Activated naive CD8-positive, alpha-beta T cell treated with anti-CD3 and anti-CD28 coated beads, Interleukin-2, amount 50 U/mL, for 24 hours (primary cell): ENCODE data around the gene OPN1LW.
"Not testable (repeated sequence)": the region's sequence is repeated elsewhere in the genome, so short reads cannot be mapped to it uniquely, and the experiment has no call there.

ENCODE experiments used
- ATAC-seq: fragments of 150-1000 bp; cut with Tn5 transposase; one replicate; pipeline ENCODE4 v1.10.0; 2021
- DNase-seq: peaks from one replicate; pipeline ENCODE4 v3.0.0; 2021
- H3K27ac Mint-ChIP-seq: one replicate; pipeline ENCODE4 v1.8.0; 2021; ENCODE audit warnings: mild to moderate bottlenecking, mixed read lengths
- H3K27me3 Mint-ChIP-seq: one replicate; pipeline ENCODE4 v1.8.0; 2021; ENCODE audit warnings: mixed read lengths
- H3K36me3 Mint-ChIP-seq: one replicate; pipeline ENCODE4 v1.8.0; 2021; ENCODE audit warnings: low read depth, mixed read lengths
- H3K4me1 Mint-ChIP-seq: one replicate; pipeline ENCODE4 v1.8.0; 2021; ENCODE audit warnings: mixed read lengths
- H3K4me3 Mint-ChIP-seq: one replicate; pipeline ENCODE4 v1.8.0; 2021; ENCODE audit warnings: mild to moderate bottlenecking, moderate library complexity, mixed read lengths
- H3K9me3 Mint-ChIP-seq: one replicate; pipeline ENCODE4 v1.8.0; 2021; ENCODE audit warnings: mixed read lengths

The OPN1LW gene

DNA sequence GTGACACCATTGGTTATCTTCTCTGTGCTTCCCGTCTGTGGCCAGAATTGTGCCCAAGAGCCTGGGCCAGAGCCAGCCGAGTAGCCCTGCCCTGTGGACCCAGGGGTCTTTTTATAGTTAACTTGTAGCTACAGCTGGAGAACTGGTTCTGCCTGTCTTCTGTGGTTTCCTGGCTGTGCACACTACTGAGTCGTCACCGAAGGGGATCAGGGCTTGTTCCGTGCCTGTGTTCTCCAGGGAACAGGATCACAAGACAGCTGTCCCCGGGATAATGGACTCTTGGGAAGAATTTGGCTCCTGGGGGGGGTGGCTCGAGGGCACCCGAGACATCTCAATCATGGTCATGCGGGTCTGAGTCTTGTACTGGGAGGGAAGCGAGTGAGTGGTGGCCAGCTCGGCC, 22.1 kb upstream of the OPN1LW start:
- DNase-seq = no peak
- H3K4me1 Mint-ChIP-seq = peaks cover 16% of the 10 kb centered on the region
- H3K4me3 Mint-ChIP-seq = no peak overlapping the region

DNA sequence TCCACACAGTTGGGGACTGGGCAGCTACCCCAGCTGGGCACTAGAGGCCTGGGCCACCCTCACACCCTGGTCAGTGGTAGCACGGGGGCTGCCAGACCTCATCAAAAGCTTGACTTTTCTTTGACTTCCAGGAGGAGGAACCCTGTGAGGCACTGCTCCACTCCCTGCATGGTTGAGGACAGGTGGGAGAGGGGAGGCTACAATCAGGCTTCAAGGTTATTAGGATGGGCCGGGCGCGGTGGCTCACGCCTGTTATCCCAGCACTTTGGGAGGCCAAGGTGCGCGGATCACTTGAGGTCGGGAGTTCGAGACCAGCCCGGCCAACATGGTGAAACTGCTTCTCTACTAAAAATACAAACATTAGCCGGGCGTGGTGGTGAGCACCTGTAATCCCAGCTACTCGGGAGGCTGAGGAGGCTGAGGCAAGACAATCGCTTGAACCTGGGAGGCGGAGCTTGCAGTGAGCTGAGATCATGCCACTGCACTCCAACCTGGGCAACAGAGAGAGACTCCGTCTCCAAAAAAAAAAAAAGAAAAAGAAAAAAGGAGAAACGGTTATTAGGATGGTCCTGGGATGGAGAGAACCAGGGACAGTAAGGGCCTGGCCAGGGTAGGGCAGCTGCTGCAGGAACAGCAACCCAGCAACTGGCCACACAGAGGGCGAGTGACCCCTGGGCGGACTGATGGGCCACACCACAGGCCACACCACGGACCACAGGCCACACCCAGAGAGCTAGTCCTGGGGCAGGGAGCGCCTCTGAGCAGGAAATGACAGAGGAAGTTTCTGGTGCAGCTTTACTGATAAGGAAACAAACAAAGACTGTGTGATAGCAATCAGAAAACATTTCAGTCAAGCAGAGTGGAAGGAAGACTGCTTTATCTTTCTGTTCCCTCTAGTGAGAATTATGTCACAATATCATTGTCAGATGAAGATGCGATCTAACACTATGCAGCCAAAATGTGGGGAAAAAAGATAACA, 20.5 kb upstream of the OPN1LW start:
- H3K27me3 Mint-ChIP-seq = no peaks in the 10 kb centered on the region
- H3K4me1 Mint-ChIP-seq = peaks cover 16% of the 10 kb centered on the region
- ATAC-seq (peak; percentile 54), DNase-seq (peak; percentile 20)
- H3K27ac Mint-ChIP-seq = no peak overlapping the region
- no peaks in the 10 kb centered on the region for H3K36me3 Mint-ChIP-seq
- H3K4me3 Mint-ChIP-seq = no peak overlapping the region
- H3K9me3 Mint-ChIP-seq = no peaks in the 10 kb centered on the region

More for the DNA sequence above, 22.1 kb upstream of the OPN1LW start:
- no peak for ATAC-seq
- Mint-ChIP-seq H3K27ac (no peak overlapping the region), H3K36me3 (no peaks in the 10 kb centered on the region), H3K9me3 (no peaks in the 10 kb centered on the region), H3K27me3 (no peaks in the 10 kb centered on the region)

DNA sequence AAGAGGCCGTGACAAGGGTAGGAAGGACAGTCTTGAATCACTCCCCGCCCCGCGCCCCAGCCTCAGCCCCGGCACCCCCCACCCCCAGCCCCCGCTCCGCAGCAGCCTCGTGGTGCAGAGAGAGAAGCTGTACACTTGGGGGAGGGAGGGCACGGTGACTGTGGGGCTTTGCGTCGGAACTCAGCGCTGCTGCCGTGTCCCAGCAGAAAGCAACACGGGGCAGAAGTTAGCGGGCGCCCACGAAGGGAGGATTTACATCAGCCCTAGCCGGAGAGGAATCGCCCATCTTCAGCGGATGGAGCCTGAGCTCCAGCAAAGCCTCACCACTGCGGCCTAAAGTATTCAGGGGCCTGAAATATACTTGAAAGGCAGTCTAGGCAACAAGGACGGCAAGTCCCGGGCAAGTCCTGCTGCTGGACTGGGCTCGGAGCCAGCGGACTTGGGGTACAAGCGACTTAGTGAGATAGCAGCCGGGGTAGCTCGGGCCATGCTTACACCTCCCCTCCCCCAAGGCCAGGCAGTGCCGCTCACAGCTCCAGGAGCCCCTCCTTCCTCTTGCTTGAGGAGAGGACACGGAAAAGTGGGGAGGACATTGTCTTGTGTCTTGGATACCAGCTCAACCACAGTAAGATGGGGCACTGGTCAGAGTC, 18.5 kb upstream of the OPN1LW start:
- Mint-ChIP-seq H3K4me3 (no peak overlapping the region), H3K4me1 (peaks cover 16% of the 10 kb centered on the region), H3K9me3 (no peaks in the 10 kb centered on the region), H3K27ac (no peak overlapping the region), H3K27me3 (no peaks in the 10 kb centered on the region), H3K36me3 (no peaks in the 10 kb centered on the region)
- ATAC-seq (no peak), DNase-seq (no peak)

DNA sequence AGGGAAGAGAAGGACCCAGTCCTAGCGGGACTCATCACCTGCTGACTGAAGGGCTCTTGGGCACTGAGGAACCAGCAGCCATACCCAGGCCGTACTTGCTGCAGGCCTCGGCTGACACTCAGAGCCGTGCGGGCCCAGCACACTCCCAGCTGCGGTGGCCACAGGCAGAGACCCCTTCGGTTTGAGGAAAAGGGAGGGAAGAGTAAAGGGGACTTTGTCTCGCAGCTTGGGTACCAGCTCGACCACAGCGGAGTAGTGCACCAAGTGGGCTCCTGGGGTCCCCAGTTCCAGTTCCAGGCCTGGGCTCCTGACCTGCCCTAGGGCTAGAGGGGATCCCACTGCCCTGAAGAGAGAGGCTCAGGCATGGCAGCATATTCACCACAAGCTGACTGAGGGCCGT, 17.9 kb upstream of the OPN1LW start:
- Mint-ChIP-seq H3K4me3 (no peak overlapping the region), H3K4me1 (peaks cover 16% of the 10 kb centered on the region), H3K27ac (no peak overlapping the region), H3K36me3 (no peaks in the 10 kb centered on the region), H3K9me3 (no peaks in the 10 kb centered on the region), H3K27me3 (no peaks in the 10 kb centered on the region)
- ATAC-seq = no peak
- no peak for DNase-seq

DNA sequence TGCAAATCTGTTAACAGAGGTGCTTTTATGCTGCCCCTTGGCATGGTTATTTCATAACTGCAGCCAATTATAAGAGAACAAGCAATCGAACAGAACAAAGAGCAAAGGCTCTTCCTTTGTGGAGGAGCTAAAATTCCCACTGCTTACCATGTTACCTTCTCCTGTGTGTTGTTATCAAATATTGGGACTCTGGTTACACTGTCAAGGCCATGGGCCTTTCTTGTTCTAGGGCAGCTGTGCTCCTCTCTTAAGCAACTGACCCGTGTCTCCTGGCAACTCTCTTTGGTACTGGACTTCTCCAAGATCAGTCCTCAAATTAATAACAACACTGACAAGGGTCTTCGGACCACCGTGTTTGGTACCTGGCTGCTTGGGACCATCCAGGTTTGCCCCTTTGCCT, 12.1 kb upstream of the OPN1LW start:
- no peak overlapping the region for H3K27ac Mint-ChIP-seq
- no peak overlapping the region for H3K4me3 Mint-ChIP-seq
- H3K4me1 Mint-ChIP-seq = peaks cover 18% of the 10 kb centered on the region
- H3K36me3 Mint-ChIP-seq = no peaks in the 10 kb centered on the region
- H3K9me3 Mint-ChIP-seq = no peaks in the 10 kb centered on the region
- no peaks in the 10 kb centered on the region for H3K27me3 Mint-ChIP-seq
- ATAC-seq (no peak), DNase-seq (no peak)

DNA sequence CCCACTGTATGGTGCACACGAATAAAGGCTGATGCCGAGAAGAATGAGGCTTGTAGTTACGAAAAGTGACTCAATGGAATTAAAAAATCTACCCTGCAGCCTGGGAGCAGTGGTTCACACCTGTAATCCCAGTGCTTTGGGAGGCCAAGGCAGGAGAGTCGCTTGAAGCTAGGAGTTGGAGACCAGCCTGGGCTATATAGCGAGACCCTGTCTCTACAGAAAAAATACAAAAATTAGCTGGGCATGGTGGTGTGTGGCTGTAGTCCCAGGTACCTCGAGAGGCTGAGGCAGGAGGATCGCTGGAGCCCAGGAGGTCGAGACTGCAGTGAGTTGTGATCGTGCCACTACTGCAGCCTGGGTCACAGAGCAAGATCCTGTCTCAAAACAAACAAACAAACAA, 11.7 kb upstream of the OPN1LW start:
- peaks cover 21% of the 10 kb centered on the region for H3K4me1 Mint-ChIP-seq
- H3K4me3 Mint-ChIP-seq = no peak overlapping the region
- DNase-seq (no peak), ATAC-seq (no peak)
- no peak overlapping the region for H3K27ac Mint-ChIP-seq
- no peaks in the 10 kb centered on the region for H3K9me3 Mint-ChIP-seq
- H3K36me3 Mint-ChIP-seq = no peaks in the 10 kb centered on the region
- H3K27me3 Mint-ChIP-seq = no peaks in the 10 kb centered on the region

DNA sequence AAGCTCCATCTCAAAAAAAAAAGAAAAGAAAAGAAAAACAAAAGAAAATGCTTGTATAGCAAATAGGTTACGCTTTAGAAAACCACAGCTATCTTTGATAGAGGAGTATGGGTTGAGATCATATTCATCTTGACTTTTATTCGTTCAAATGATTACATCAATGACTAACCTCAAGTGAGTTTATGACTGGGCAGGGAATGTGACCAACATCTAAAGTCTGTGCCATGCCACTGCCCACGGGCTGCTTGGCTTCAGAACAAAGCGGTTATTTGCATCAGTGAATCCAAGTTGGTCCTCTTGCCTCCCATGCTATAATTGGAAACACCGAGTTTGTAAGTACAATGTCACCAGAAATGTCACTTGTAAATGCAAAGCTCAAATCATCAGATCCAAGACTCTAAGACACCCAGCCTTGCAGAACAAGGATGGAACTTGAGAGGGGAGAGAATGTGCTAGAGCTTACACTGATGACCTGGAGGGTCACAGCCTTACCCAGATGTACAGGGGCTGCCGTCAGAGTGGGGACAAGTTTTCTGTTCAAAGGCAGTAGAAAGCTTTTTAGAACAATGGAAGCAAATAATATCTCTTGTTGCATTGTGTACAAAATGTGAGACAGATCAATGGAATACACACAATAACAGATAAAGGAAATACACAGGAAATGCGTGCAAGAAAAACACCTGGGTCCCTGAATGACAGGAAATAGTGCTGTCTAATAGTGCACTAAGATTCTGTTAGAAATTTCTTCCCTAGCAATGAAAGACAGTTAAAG, 8.4 kb upstream of the OPN1LW start:
- H3K9me3 Mint-ChIP-seq = no peaks in the 10 kb centered on the region
- H3K36me3 Mint-ChIP-seq = no peaks in the 10 kb centered on the region
- ATAC-seq (peak; percentile 56), DNase-seq (no peak)
- H3K27me3 Mint-ChIP-seq = no peaks in the 10 kb centered on the region
- H3K4me1 Mint-ChIP-seq = peaks cover 21% of the 10 kb centered on the region
- peak overlapping the region; percentile 3 for H3K4me3 Mint-ChIP-seq
- H3K27ac Mint-ChIP-seq = no peak overlapping the region

DNA sequence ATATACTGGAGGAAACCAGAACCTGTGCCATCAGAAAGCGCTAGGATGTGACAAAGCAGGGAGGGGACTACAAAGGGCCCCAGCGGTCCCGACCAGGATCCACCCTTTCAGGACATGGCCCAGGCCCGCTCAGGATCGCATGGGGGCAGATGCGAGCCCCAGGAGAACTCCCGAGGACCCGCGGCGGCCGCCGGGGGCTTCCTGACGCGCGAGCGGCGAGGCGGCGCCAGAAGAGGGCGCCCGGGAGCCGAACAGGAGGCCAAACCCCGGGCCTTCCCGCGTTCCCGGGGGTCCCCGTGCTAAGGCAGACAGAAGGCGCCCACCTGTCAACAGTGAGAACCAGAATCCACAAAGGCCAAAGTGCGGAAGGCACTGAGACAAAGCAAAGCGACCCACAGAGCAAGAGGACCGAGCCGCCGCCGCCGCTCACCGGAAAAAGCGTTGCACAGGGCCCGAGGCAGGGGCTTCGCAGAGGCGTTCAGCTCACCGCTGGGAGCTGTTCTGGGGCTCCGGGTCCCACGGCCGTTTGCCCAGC, 7.3 kb upstream of the OPN1LW start:
- Mint-ChIP-seq H3K4me1 (peaks cover 21% of the 10 kb centered on the region), H3K36me3 (no peaks in the 10 kb centered on the region)
- ATAC-seq = peak; percentile 90

DNA sequence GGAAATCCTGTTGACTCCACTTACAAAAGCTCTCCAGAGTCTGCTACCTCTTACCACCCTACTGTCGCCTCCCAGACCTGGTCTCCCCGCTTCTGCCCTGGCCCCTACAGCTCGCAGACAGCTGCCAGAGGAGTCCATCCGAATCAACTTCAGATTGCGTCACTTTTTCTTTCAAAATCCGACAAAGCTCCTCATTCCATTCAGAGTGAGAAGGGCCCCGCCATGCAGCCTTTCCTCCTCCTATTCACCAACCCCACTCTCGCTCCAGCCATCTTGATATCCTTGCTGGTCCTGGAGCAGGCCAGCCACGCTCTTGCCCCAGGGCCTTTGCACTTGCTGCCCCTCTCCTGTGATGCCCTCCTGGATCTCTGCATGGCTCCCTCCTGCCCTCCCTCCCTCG, 5.2 kb upstream of the OPN1LW start:
- Mint-ChIP-seq H3K27ac (no peak overlapping the region), H3K4me3 (no peak overlapping the region), H3K9me3 (no peaks in the 10 kb centered on the region), H3K36me3 (no peaks in the 10 kb centered on the region), H3K27me3 (no peaks in the 10 kb centered on the region), H3K4me1 (peaks cover 21% of the 10 kb centered on the region)
- DNase-seq (no peak), ATAC-seq (no peak)

More for the DNA sequence above, 7.3 kb upstream of the OPN1LW start:
- peak overlapping the region; percentile 74 for H3K27ac Mint-ChIP-seq
- H3K9me3 Mint-ChIP-seq = no peaks in the 10 kb centered on the region
- H3K27me3 Mint-ChIP-seq = no peaks in the 10 kb centered on the region
- peak overlapping the region; percentile 62 for H3K4me3 Mint-ChIP-seq
- peak; percentile 77 for DNase-seq

DNA sequence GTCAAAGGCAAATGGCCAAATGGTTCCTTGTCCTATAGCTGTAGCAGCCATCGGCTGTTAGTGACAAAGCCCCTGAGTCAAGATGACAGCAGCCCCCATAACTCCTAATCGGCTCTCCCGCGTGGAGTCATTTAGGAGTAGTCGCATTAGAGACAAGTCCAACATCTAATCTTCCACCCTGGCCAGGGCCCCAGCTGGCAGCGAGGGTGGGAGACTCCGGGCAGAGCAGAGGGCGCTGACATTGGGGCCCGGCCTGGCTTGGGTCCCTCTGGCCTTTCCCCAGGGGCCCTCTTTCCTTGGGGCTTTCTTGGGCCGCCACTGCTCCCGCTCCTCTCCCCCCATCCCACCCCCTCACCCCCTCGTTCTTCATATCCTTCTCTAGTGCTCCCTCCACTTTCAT, 3.8 kb upstream of the OPN1LW start:
- peaks cover 17% of the 10 kb centered on the region for H3K4me1 Mint-ChIP-seq
- no peaks in the 10 kb centered on the region for H3K9me3 Mint-ChIP-seq
- no peak for DNase-seq
- H3K4me3 Mint-ChIP-seq = no peak overlapping the region
- no peaks in the 10 kb centered on the region for H3K27me3 Mint-ChIP-seq
- ATAC-seq = no peak
- H3K36me3 Mint-ChIP-seq = no peaks in the 10 kb centered on the region
- H3K27ac Mint-ChIP-seq = no peak overlapping the region

DNA sequence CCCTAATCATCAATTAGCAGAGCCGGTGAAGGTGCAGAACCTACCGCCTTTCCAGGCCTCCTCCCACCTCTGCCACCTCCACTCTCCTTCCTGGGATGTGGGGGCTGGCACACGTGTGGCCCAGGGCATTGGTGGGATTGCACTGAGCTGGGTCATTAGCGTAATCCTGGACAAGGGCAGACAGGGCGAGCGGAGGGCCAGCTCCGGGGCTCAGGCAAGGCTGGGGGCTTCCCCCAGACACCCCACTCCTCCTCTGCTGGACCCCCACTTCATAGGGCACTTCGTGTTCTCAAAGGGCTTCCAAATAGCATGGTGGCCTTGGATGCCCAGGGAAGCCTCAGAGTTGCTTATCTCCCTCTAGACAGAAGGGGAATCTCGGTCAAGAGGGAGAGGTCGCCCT, 3.3 kb upstream of the OPN1LW start:
- DNase-seq = no peak
- Mint-ChIP-seq H3K4me3 (no peak overlapping the region), H3K9me3 (no peaks in the 10 kb centered on the region), H3K27ac (no peak overlapping the region), H3K36me3 (no peaks in the 10 kb centered on the region), H3K4me1 (peaks cover 12% of the 10 kb centered on the region), H3K27me3 (no peaks in the 10 kb centered on the region)
- no peak for ATAC-seq

DNA sequence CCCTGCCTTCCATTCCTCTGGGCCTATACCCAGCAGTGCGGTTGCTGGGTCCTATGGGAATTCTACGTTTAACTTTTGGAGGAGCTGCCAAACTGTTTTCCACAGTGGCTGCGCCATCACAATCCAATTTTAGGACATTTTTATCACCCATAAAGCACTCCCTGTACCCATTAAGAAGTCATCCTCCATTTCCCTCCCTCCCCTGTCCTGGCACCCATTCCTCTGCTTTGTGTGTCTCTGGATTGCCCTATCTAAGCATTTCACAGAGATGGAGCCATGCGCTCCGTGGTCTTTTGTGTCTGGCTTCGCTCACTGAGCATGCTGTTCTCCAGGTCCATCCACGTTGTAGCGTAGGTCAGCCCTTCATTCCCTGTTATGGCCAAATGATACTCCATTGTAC, 1.7 kb upstream of the OPN1LW start:
- no peak for DNase-seq
- Mint-ChIP-seq H3K4me1 (no peaks in the 10 kb centered on the region), H3K27me3 (no peaks in the 10 kb centered on the region), H3K27ac (no peak overlapping the region), H3K36me3 (no peaks in the 10 kb centered on the region), H3K9me3 (no peaks in the 10 kb centered on the region), H3K4me3 (no peak overlapping the region)
- no peak for ATAC-seq

DNA sequence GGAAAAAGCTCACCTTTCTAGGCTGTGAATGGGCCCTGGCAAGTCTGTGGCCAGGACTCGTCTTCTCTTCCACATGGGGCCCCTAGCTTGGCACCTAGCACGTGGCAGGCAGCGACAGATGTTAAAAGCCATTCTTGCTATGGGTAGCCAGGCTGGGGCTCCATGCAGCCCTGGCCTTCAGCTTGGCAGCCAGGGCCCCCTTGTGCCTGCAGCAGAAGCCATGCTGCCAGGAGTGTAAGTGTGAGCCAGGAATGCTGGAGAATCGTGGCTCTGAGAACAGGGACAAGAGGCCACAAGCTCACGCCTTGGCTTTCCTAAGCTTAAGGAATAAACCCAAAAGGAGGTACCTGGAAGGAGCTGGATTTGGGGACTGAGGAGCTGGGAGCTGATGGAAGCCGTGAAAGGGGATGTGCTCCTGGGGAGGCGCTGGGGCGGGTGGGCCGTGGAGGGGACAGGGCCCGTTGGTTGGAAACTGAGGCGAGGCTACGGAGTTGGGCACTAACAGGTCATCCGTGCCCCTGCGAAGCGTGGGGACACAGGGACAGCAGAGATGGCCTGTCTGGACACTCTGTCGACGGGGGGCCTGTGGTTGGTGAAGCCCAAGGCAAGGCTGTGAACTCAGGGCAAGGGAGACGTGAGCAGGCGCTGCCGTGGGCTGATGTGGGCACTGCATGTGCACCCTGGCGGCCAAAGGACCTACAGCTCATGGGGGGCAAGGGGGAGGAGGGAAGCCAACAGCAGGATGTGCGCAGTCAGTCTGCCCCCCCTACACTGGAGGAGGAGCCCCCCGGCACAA, 895 bp upstream of the OPN1LW start:
- Mint-ChIP-seq H3K4me1 (no peaks in the 10 kb centered on the region), H3K9me3 (no peaks in the 10 kb centered on the region), H3K27ac (no peak overlapping the region), H3K36me3 (no peaks in the 10 kb centered on the region), H3K27me3 (no peaks in the 10 kb centered on the region), H3K4me3 (no peak overlapping the region)
- DNase-seq (no peak), ATAC-seq (no peak)

DNA sequence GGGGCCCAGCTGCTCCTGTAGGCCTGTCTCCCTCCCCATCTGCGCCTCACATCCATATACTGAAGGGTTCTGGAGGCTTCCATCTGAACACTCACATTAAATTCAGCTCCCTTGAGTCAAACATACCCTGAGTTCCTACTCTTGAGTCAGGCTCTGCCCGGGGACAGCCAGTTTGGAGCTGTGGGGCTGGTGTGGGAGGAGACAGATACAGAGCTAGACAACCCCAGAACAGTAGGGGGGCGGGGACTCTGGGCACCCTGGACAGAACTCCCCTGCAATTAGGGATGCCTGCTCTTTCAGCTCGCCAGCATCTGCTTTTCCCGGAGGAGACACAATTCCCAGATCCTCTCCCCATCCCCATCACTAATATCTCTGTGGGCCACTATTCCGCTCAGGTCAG, 7.0 kb downstream of the OPN1LW start:
- H3K9me3 Mint-ChIP-seq, ATAC-seq, H3K27ac Mint-ChIP-seq, DNase-seq, H3K4me1 Mint-ChIP-seq, H3K27me3 Mint-ChIP-seq, H3K4me3 Mint-ChIP-seq, H3K36me3 Mint-ChIP-seq: not testable (repeated sequence)
